Measurements from ENCODE around the gene ADGRV1. TPM values are rescaled to one million over a fixed set of nuclear protein-coding genes. Genes with fewer than 3 reads are reported as not detected.

Gene ADGRV1
- total RNA-seq, 1 donor from 2014 or later: 18.2 TPM

GRCh38 chr5:91118796-91119195 is 560.2 kb downstream of the ADGRV1 start:
- Mint-ChIP-seq H3K4me1 (ENCODE audit: low read depth, unreplicated experiment) (no peaks in the 10 kb centered on the region), H3K4me3 (ENCODE audit: unreplicated experiment) (no peak overlapping the region), H3K27me3 (ENCODE audit: unreplicated experiment) (peaks cover 2% of the 10 kb centered on the region), H3K36me3 (ENCODE audit: unreplicated experiment) (no peaks in the 10 kb centered on the region), H3K9me3 (ENCODE audit: unreplicated experiment) (peaks cover 3% of the 10 kb centered on the region), H3K27ac (ENCODE audit: unreplicated experiment) (no peak overlapping the region)
- DNase-seq: no peak
- TF ChIP-seq CTCF (IDR thresholded peaks at IDR 0.05; ENCODE audit: partially characterized antibody, unreplicated experiment): no peak

GRCh38 chr5:91119217-91119616 is 560.6 kb downstream of the ADGRV1 start:
- Mint-ChIP-seq H3K4me3 (ENCODE audit: unreplicated experiment) (no peak overlapping the region), H3K27ac (ENCODE audit: unreplicated experiment) (no peak overlapping the region), H3K4me1 (ENCODE audit: low read depth, unreplicated experiment) (no peaks in the 10 kb centered on the region), H3K36me3 (ENCODE audit: unreplicated experiment) (no peaks in the 10 kb centered on the region), H3K27me3 (ENCODE audit: unreplicated experiment) (peaks cover 2% of the 10 kb centered on the region), H3K9me3 (ENCODE audit: unreplicated experiment) (peaks cover 3% of the 10 kb centered on the region)
- no peak for DNase-seq
- no peak for TF ChIP-seq CTCF (IDR thresholded peaks at IDR 0.05; ENCODE audit: partially characterized antibody, unreplicated experiment)

GRCh38 chr5:91119981-91120850 is 561.6 kb downstream of the ADGRV1 start:
- Mint-ChIP-seq H3K27ac (ENCODE audit: unreplicated experiment) (no peak overlapping the region), H3K27me3 (ENCODE audit: unreplicated experiment) (no peaks in the 10 kb centered on the region), H3K4me3 (ENCODE audit: unreplicated experiment) (no peak overlapping the region), H3K36me3 (ENCODE audit: unreplicated experiment) (no peaks in the 10 kb centered on the region), H3K9me3 (ENCODE audit: unreplicated experiment) (no peaks in the 10 kb centered on the region), H3K4me1 (ENCODE audit: low read depth, unreplicated experiment) (peaks cover 2% of the 10 kb centered on the region)
- TF ChIP-seq CTCF (IDR thresholded peaks at IDR 0.05; ENCODE audit: partially characterized antibody, unreplicated experiment): no peak
- DNase-seq: no peak

- no peak overlapping the region for H3K27ac Mint-ChIP-seq (ENCODE audit: unreplicated experiment)
- no peak overlapping the region for H3K4me3 Mint-ChIP-seq (ENCODE audit: unreplicated experiment)
- no peaks in the 10 kb centered on the region for H3K36me3 Mint-ChIP-seq (ENCODE audit: unreplicated experiment)
- no peak for TF ChIP-seq CTCF (IDR thresholded peaks at IDR 0.05; ENCODE audit: partially characterized antibody, unreplicated experiment)
- DNase-seq: no peak
- no peaks in the 10 kb centered on the region for H3K27me3 Mint-ChIP-seq (ENCODE audit: unreplicated experiment)
- peaks cover 6% of the 10 kb centered on the region for H3K4me1 Mint-ChIP-seq (ENCODE audit: low read depth, unreplicated experiment)
- H3K9me3 Mint-ChIP-seq (ENCODE audit: unreplicated experiment): no peaks in the 10 kb centered on the region
Observed at GRCh38 chr5:91121347-91121993, 562.9 kb downstream of the ADGRV1 start.

- TF ChIP-seq CTCF (IDR thresholded peaks at IDR 0.05; ENCODE audit: partially characterized antibody, unreplicated experiment): no peak
- Mint-ChIP-seq H3K4me1 (ENCODE audit: low read depth, unreplicated experiment) (peaks cover 6% of the 10 kb centered on the region), H3K4me3 (ENCODE audit: unreplicated experiment) (no peak overlapping the region), H3K9me3 (ENCODE audit: unreplicated experiment) (no peaks in the 10 kb centered on the region), H3K27ac (ENCODE audit: unreplicated experiment) (no peak overlapping the region), H3K36me3 (ENCODE audit: unreplicated experiment) (no peaks in the 10 kb centered on the region), H3K27me3 (ENCODE audit: unreplicated experiment) (no peaks in the 10 kb centered on the region)
- no peak for DNase-seq
Observed at GRCh38 chr5:91122651-91123050, 564.1 kb downstream of the ADGRV1 start.

Data from glutamatergic neuron (in vitro differentiated cells).